ENCODE data around the gene DOC2A.

DOC2A gene

GRCh38 chr16:30007378-30007895, 3.4 kb downstream of the DOC2A start:
- DNase-seq (ENCODE audit: extremely low read depth, low read depth), result no peak
- no peak for TF ChIP-seq CTCF (IDR thresholded peaks at IDR 0.05; ENCODE audit: low read depth, low read length)

GRCh38 chr16:30006659-30007377, 4.0 kb downstream of the DOC2A start:
- DNase-seq (ENCODE audit: extremely low read depth, low read depth), result no peak
- no peak for TF ChIP-seq CTCF (IDR thresholded peaks at IDR 0.05; ENCODE audit: low read depth, low read length)

GRCh38 chr16:30006095-30006473, 4.7 kb downstream of the DOC2A start:
- no peak for DNase-seq (ENCODE audit: extremely low read depth, low read depth)
- no peak for TF ChIP-seq CTCF (IDR thresholded peaks at IDR 0.05; ENCODE audit: low read depth, low read length)

GRCh38 chr16:30005341-30006094, 5.3 kb downstream of the DOC2A start:
- peak; percentile 87 for TF ChIP-seq CTCF (IDR thresholded peaks at IDR 0.05; ENCODE audit: low read depth, low read length)
- peak; percentile 14 for DNase-seq (ENCODE audit: extremely low read depth, low read depth)

- DNase-seq (ENCODE audit: extremely low read depth, low read depth), result no peak
- TF ChIP-seq CTCF (IDR thresholded peaks at IDR 0.05; ENCODE audit: low read depth, low read length), result no peak
These were observed 6.0 kb downstream of the DOC2A start for GRCh38 chr16:30004811-30005242.

- TF ChIP-seq CTCF (IDR thresholded peaks at IDR 0.05; ENCODE audit: low read depth, low read length), result no peak
- DNase-seq (ENCODE audit: extremely low read depth, low read depth), result no peak
These were observed 6.4 kb downstream of the DOC2A start for GRCh38 chr16:30004424-30004776.
